ENCODE results near the gene RYR3.

GRCh38 chr15:33445984-33446383 is 135.2 kb downstream of the RYR3 start:
- no peak for TF ChIP-seq CTCF (IDR thresholded peaks at IDR 0.05; ENCODE audit: low read length)
- TF ChIP-seq EZH2phosphoT487 (IDR thresholded peaks at IDR 0.05; ENCODE audit: low read length) = no peak
